ENCODE results near the gene SEMA3B. TPM values are rescaled to one million over a fixed set of nuclear protein-coding genes. Genes with fewer than 3 reads are reported as not detected.

SEMA3B gene
- total RNA-seq, 4 donors from 2014 or later, result 59.5 to 423 (median 122) TPM

GRCh38 chr3:50241713-50242380 lies 27.1 kb upstream of the SEMA3B start:
- peak overlapping the region; percentile 69 to 91 (median 78) for H3K27ac ChIP-seq
- no peaks in the 10 kb centered on the region for H3K27me3 ChIP-seq
- H3K36me3 ChIP-seq, result no peaks in the 10 kb centered on the region
- no peak overlapping the region for H3K4me3 ChIP-seq
- no peaks in the 10 kb centered on the region for H3K9me3 ChIP-seq
- 84% methylated on average over 6 of the region's 7 CpGs; no CpG with 5 or more reads in 1 of the 2 donors for WGBS, 2 donors (ENCODE audit: low coverage in 1 of 2)
- in situ Hi-C loops (cut with MboI; ENCODE audit: low pct_ligation_motif_present in 1 of 4, low pct_unique_long_range_greater_than_20kb in 1 of 4, low sequenced_read_pairs in 3 of 4) (no loop called here), intact Hi-C loops (cut with DNase I; ENCODE audit: low total_unique reads) (no loop called here)
- H3K4me1 ChIP-seq, result peaks cover 53 to 90% (median 76%) of the 10 kb centered on the region in 4 donors
- DNase-seq, result no peak
- TF ChIP-seq POLR2A (IDR thresholded peaks at IDR 0.05) (no peak), CTCF (IDR thresholded peaks at IDR 0.05) (no peak), EP300 (IDR thresholded peaks at IDR 0.05; ENCODE audit: low read depth) (no peak), POLR2AphosphoS5 (IDR thresholded peaks at IDR 0.05) (no peak)

GRCh38 chr3:50242381-50242770 lies 26.6 kb upstream of the SEMA3B start:
- WGBS, 2 donors (ENCODE audit: low coverage in 1 of 2), result 38% methylated on average over 3 of the region's 3 CpGs; no CpG with 5 or more reads in 1 of the 2 donors
- in situ Hi-C loops (cut with MboI; ENCODE audit: low pct_ligation_motif_present in 1 of 4, low pct_unique_long_range_greater_than_20kb in 1 of 4, low sequenced_read_pairs in 3 of 4) (no loop called here), intact Hi-C loops (cut with DNase I; ENCODE audit: low total_unique reads) (no loop called here)
- no peaks in the 10 kb centered on the region for H3K9me3 ChIP-seq
- H3K27ac ChIP-seq, result peak overlapping the region; percentile 69 to 91 (median 78)
- no peak overlapping the region for H3K4me3 ChIP-seq
- H3K4me1 ChIP-seq, result peaks cover 58 to 90% (median 75%) of the 10 kb centered on the region in 4 donors
- H3K36me3 ChIP-seq, result no peaks in the 10 kb centered on the region
- H3K27me3 ChIP-seq, result no peaks in the 10 kb centered on the region
- TF ChIP-seq CTCF (IDR thresholded peaks at IDR 0.05) (no peak), POLR2AphosphoS5 (IDR thresholded peaks at IDR 0.05) (no peak), EP300 (IDR thresholded peaks at IDR 0.05; ENCODE audit: low read depth) (no peak), POLR2A (IDR thresholded peaks at IDR 0.05) (no peak)
- no peak for DNase-seq

- H3K4me1 ChIP-seq, result peaks cover 60 to 95% (median 69%) of the 10 kb centered on the region in 4 donors
- in situ Hi-C loops (cut with MboI; ENCODE audit: low pct_ligation_motif_present in 1 of 4, low pct_unique_long_range_greater_than_20kb in 1 of 4, low sequenced_read_pairs in 3 of 4) (no loop called here), intact Hi-C loops (cut with DNase I; ENCODE audit: low total_unique reads) (no loop called here)
These were observed 25.9 kb upstream of the SEMA3B start for GRCh38 chr3:50242851-50243542.

More at GRCh38 chr3:50242851-50243542, 25.9 kb upstream of the SEMA3B start:
- Histone ChIP-seq H3K36me3 (no peaks in the 10 kb centered on the region), H3K27ac (peak overlapping the region; percentile 69 to 91 (median 78)), H3K9me3 (no peaks in the 10 kb centered on the region), H3K4me3 (peak overlapping the region in 1 of 4 donors; percentile 10), H3K27me3 (no peaks in the 10 kb centered on the region)
- peak; percentile 65 for DNase-seq
- WGBS, 2 donors (ENCODE audit: low coverage in 1 of 2), result 20 to 51% methylated on average over 1 to 14 of the region's 14 CpGs
- TF ChIP-seq POLR2A (IDR thresholded peaks at IDR 0.05), result no peak
- TF ChIP-seq POLR2AphosphoS5 (IDR thresholded peaks at IDR 0.05), result no peak
- no peak for TF ChIP-seq EP300 (IDR thresholded peaks at IDR 0.05; ENCODE audit: low read depth)
- no peak for TF ChIP-seq CTCF (IDR thresholded peaks at IDR 0.05)
